Right kidney (tissue), 1 donor: ENCODE measurements around the gene LRRC3.
"Not testable (repeated sequence)": the region's sequence is repeated elsewhere in the genome, so short reads cannot be mapped to it uniquely, and the experiment has no call there.

Experiments
- DNase-seq: peaks from one replicate; pipeline ENCODE4 v3.0.0-alpha.2; 2016

Gene LRRC3

DNA sequence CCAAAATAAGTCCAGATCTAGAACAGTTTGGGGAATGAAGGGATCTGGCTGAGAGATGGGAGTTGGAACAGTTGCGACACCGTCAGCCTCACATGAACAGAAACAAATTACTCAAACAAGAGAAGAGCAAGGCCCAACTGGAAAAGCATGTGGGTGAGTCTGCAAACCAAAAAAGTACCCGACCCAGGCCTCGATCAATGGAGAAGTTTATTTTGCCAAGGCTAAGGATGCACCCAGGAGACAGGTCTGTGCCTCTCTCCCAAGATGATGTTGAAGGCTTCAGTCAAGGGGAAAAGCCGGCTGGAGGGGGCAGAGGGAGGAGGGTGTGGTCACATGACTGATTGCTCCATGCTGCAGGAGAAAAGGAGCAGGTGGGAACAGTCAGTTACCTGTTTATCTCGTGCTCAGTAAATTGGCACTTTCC lies 42.4 kb downstream of the LRRC3 start:
- DNase-seq: no peak

- DNase-seq: no peak
Measured at GRCh38 chr21:44498280-44499210, 43.2 kb downstream of the LRRC3 start.

DNA sequence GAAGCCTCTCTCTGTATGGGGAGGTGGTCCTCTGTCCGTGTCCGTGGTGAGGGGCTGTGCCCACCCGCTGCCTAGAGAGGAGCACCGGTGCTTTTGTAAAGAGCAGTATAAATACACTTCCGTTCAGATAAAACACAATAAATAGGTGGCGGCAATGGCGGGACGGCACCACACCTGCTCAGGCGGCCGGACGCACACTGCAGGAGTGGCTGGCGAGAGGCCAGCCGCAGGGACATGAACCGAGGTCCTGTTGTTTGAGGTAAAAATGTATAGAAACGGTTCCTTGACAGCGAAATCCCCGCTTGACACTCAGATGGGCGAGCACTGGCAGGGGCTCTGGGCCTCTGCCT lies 43.9 kb downstream of the LRRC3 start:
- no peak for DNase-seq

DNA sequence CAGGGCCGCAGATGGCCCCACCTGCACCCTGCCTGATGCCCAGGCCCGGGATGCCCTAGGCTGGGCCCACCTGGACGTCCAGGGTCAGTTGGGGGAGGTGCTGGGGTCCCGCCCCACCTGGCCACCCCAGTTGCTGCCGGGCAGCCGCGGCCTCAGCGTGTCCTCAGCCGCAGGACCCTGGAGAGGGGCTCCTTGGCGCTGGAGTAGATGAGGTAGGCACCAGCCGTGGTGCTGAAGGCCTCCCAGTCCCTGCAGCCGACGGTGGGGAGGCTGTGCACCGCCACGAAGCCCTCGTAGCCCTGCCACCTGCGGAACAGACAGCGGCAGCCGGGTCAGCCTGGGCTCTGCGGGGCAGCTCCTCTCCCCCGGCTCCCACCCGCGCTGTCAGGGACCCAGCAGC lies 44.3 kb downstream of the LRRC3 start:
- DNase-seq: no peak

DNA sequence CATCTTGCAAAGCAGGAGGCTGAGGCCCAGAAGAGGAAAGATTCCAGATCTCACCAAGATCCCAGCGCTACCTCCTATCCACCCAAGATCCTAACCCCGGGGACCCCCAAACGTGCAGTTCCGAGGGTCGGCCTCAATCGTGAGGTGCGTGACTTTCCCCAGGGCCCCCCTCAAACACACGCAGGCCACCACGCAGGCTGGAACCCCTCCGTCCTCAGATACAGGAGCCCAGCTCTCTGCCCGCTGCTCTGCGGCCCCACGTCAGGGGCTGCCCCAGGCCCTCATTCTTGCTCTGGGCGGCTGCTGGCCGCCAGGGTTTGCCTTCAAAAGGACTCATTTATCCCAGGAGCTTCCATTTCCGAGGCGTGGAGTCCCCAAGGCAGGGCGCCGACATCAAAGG lies 44.8 kb downstream of the LRRC3 start:
- DNase-seq: no peak

DNA sequence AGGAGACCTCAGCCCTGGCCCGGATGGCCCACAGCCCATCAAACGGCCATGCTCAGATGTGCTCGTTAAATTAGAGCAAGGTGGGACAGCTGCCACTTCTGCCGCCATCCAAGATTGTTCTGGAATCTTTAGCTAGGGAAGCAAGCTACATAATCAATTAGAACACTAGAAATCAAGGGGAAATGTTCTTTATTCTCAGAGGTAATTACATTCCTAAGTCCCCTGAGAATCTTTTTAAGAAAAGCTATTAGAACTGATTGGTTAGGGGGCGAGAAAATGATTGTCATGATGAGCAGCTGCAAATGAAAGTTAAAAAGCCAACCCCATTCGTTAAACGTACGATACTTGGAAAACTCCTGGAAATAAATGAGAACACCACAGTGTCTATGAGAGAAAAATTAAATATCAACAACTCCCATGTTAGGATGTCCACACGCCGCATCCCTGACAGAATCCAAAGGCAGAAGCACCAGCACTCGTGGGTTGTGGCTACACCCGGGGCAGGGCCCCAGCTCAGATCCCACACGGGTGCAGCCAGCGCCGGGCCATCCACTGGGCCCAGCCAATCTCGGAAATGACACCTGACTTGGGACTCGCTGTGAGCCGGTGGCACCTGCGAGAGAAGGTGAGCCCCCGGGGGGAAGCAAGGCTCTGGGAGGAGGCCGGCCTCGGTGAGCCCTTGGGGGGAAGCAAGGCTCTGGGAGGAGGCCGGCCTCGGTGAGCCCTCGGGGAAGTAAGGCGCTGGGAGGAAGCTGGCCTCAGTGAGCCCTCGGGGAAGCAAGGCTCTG lies 47.1 kb downstream of the LRRC3 start:
- no peak for DNase-seq

DNA sequence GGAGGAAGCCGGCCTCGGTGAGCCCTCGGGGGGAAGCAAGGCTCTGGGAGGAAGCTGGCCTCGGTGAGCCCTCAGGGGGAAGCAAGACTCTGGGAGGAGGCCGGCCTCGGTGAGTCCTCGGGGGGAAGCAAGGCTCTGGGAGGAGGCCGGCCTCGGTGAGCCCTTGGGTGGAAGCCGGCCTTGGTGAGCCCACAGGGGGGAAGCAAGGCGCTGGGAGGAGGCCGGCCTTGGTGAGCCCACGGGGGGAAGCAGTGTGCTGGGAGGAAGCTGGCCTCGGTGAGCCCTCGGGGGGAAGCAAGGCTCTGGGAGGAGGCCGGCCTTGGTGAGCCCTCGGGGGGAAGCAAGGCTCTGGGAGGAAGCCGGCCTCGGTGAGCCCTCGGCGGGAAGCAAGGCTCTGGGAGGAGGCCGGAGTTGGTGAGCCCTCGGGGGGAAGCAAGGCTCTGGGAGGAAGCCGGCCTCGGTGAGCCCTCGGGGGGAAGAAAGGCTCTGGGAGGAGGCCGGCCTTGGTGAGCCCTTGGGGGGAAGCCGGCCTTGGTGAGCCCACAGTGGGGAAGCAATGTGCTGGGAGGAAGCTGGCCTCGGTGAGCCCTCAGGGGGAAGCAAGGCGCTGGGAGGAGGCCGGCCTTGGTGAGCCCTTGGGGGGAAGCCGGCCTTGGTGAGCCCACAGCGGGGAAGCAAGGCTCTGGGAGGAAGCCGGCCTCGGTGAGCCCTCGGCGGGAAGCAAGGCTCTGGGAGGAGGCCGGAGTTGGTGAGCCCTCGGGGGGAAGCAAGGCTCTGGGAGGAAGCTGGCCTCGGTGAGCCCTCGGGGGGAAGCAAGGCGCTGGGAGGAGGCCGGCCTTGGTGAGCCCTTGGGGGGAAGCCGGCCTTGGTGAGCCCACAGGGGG lies 47.9 kb downstream of the LRRC3 start:
- DNase-seq: not testable (repeated sequence)

GRCh38 chr21:44503901-44504399 lies 48.6 kb downstream of the LRRC3 start:
- no peak for DNase-seq

- no peak for DNase-seq
Measured at GRCh38 chr21:44505673-44506278, 50.5 kb downstream of the LRRC3 start.

GRCh38 chr21:44506279-44507255 lies 51.3 kb downstream of the LRRC3 start:
- no peak for DNase-seq

DNA sequence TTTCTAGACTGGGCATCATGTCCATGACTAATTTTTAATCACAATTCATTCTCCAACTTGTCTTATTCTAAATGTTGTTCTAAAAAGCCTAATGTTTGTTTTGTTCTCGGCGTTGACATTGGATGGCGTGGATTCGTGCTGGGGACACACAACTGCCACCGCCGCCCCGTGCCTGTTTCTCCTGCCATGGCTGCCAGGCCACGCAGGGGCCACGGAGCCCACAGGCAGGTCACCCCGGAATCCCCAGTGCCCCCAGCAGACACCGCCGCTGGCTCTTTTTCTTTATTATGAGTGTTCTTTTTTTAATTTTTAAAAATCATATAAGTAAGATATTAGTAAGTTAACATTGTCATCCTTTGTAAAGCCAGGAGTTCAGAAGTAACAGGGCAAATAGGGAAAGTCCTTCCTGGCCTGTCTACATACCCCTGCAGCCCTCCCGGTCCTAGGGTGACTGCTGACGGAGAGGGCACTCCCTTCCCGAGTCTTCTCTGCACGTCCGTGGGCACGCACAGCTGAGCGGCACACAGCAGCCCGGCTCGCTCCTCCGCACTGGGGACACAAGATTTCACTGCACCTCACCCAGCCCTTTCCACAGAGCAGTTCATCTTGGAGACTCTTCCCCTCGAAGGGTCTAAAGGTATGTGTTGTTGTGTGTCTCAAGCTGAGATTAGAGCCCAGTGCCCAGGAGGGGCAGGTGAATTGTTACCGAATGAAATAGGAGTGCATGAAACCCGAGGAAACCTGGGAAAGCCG lies 52.5 kb downstream of the LRRC3 start:
- DNase-seq: no peak

- no peak for DNase-seq
Measured at GRCh38 chr21:44508426-44508710, 53.1 kb downstream of the LRRC3 start.

DNA sequence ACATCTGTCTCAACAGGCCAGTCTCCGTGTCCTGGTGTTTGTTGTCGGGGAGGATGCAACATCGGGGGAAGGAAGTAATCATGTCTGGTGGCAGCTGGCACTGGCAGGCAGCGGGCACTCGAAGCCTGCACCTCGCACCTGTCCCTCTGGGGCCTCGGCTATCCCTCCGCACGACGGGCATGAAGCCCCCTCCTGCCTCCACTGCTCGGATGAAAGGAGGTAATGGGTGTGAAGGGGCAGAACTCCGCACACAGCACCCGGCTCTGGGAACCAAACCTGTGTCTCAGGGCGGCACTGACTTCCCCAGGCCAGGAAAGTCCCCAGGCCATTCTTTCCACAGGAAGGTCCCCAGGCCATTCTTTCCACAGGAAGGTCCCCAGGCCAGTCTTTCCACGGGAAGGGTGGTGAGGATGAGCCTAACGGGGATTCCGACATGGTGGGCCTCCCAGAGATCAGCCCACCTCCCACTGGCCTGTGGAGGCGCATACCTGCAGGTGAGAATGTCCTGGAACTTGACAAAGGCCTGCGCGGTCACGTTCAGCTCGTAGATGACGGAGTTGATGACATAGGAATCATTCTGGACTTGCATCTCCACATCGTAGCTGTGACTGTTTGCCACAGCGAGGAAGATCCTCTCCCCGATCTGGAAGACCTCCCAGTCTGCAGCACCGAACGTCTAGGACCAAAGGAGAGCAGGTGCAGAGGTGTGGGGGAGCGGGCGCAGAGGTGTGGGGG lies 53.6 kb downstream of the LRRC3 start:
- no peak for DNase-seq

DNA sequence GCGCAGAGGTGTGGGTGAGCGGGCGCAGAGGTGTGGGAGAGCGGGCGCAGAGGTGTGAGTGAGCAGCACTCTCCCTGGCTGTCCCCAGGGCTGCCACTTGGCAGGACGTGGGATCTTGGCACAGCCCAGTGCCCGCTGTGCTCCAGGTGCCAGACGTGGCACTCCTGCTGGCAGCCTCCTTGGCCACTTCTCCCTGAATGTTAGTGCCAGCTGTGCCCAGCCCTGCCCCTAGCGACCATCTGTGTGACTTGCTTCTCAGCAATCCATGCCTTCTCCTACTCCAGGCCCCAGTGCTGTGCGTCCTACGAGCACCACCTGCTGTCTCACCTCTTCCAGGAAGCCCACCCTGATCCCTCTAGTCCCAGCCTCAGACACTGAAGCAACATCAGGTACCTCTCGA lies 54.2 kb downstream of the LRRC3 start:
- DNase-seq: no peak

DNA sequence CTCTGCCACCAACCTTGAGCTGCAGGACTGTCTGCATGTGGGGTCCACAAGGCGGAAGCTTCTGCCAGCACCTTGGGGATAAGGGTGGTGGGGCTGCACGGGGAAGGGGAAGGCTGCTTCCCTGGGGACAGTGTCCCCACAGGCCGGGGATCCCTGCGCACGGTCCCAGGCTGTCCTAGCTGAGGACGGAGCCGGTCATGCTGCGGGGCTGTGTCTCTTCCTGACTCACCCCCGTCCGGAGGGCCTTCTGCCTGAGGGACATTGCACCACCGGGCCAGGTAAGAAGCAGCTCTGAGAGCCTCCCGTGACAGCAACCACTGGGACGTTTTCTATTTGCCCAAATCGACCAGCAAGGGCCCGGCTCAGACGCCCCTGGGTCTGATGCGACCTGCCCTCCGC lies 54.8 kb downstream of the LRRC3 start:
- no peak for DNase-seq

DNA sequence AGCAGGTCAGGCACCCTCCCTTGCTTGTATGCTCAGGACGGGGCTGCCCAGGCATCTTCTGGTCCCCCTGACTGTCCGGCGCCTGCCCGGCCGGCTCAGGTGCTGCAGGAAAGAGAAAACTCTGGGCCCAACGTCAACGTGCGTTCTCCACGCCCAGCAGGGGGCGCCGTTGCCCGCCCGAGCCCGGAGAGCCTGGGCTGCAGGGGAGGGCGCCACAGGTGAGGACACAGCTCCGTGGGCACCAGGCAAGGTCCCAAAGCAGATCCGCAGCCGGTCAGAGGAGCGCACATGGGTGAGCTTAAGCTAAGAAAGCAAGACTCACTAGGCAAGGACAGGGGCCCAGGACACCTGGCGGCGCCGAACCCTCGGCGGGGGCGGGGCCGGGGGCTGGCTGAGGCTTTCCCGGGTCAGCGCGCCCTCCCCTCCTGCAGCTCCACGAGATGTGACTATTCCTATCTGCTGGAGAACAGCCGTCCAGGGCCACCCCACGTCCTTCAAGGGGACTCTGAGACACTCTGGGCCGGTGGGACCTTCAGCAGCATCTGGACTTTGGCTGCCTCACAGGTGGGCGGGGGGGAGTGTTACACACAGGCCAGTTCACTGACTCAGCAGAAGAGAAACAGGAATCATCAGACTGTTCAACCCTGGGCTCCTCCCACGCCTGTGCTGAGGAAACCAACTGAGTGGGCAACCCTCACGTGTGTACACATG lies 55.4 kb downstream of the LRRC3 start:
- DNase-seq: peak; percentile 66

- no peak for DNase-seq
Measured at GRCh38 chr21:44511219-44511937, 56.1 kb downstream of the LRRC3 start.
